T follicular helper cell (primary cell): ENCODE results near the gene NDUFA5.

ENCODE experiments used
- DNase-seq: peaks from one replicate; pipeline ENCODE4 v3.0.0-alpha.2; 2020; ENCODE audit warnings: low read depth

The NDUFA5 gene

GRCh38 chr7:123502201-123502600, 55.4 kb downstream of the NDUFA5 start:
- no peak for DNase-seq

- DNase-seq: no peak
These were observed 56.6 kb downstream of the NDUFA5 start for GRCh38 chr7:123500878-123501489.

GRCh38 chr7:123499211-123499970, 58.2 kb downstream of the NDUFA5 start:
- DNase-seq: no peak

DNA sequence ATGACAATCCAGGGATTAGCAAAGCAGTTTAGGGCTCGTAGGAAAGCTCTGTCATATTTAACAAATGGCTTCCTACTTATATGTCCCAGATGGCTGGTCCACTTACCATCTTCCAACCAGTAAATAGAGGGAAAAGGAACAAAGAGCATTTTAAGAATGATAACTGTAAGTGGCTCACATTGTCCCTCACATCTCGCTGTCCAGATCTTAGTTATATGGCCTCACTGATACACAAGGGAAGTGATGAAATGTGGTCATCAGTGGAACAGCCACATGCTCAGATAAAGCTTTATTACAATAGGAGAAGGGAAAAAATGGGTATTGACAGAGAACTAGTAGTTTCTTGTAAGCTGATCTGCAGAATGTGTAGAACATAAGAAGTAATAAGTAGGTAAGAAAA, 59.0 kb downstream of the NDUFA5 start:
- DNase-seq: no peak

DNA sequence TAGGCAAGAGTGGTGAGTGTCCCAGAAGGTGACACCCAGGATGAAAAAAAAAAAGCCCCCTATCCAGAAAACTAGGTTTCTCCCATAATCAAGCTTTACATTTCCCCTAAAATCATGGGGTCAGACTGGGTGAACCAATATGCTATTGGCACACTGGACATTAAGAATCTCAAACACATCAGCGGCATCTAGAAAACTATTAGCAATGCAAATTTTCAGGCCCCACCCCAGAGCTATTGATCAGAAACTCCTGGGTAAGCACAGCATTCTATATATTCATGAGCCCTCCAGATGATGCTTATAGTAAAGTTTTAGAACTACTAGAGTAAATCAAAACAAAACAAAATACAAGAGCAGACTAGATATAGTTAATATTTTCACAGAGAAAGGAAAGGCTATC, 59.6 kb downstream of the NDUFA5 start:
- no peak for DNase-seq

GRCh38 chr7:123494193-123494796, 63.3 kb downstream of the NDUFA5 start:
- no peak for DNase-seq

DNA sequence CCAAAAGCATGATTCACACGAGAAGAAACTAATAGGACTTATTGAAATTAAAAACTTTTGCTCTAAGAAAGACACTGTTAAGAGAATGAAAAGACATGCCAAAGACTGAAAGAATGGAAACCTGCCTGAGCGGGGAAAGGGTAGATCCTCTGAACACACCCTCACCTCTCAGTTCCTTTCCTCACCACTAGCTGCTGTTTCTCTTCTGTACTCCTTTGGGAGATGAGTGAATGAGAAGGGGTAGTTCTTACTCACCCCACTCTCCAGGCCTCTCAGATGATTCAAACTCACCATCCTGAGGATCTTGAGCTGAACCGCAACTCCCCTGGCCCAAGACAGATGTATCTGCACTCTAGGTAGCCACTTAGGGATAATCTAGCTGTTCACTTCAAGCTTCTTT, 65.1 kb downstream of the NDUFA5 start:
- no peak for DNase-seq
